NT2/D1 (cell line): ENCODE results near the gene CAMTA1.

Experiments
- SUZ12 ChIP-seq: IDR thresholded peaks from 2 replicates; pipeline ENCODE4 v1.6.1; 2011; ENCODE audit not compliant: insufficient read length, insufficient read depth; ENCODE audit errors: extremely low read depth
- ZNF274 ChIP-seq: IDR thresholded peaks from 2 replicates; pipeline ENCODE4 v1.6.1; 2011; ENCODE audit warnings: mild to moderate bottlenecking, low read depth, low read length

GRCh38 chr1:6873298-6874015 lies 88.2 kb downstream of the CAMTA1 start:
- no peak for TF ChIP-seq ZNF274
- TF ChIP-seq SUZ12 = no peak
